ENCODE measurements around the gene RHOF. TPM values are rescaled to one million over a fixed set of nuclear protein-coding genes. Genes with fewer than 3 reads are reported as not detected.

The RHOF gene
- total RNA-seq, 1 experiment from 2014 or later, result 36.7 TPM

DNA sequence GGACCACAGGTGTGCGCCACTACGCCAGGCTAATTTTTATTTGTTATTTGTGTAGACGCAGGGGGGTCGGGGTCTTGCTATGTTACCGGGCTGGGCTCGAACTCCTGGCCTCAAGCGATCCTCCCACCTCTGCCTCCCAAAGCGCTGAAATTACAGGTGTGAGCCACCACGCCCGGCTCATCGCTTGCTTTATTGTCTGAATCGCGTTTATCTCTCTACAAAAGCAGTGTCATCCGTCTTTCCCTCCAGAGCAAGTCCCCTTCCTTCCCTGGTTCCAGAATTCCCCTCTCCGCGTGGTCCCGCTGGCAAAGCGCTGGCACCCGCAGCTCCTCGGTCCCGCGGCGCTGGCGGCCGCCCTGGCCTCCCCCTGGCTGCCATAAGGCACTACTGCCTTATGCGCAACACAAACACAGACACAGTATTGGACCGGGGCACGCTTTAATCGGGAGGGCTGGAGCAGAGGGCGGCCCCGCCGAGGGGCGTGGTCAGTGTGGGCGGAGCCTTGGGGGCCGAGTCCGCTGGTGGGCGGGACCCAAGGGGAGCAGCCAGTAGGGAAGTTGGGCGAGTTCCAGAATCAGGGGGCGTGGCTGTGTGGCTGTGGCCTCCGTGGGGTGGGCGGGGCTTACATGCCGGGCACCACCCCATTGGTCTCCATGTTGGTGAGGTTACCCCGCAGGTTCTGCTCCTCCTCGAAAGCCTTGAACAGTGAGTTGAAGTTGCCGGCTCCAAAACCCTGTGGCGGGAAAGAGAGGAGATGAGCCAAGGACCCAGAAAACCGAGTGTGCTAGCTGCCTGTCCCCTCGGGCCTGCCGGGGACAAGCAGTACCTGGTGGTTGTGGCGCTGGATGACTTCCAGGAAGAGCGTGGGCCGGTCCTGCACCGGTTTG lies 45.9 kb upstream of the RHOF start:
- no peaks in the 10 kb centered on the region for H3K36me3 ChIP-seq (ENCODE audit: control insufficient read depth, insufficient read depth, low read length)
- peaks cover 7% of the 10 kb centered on the region for H3K36me3 Mint-ChIP-seq (ENCODE audit: insufficient read depth, unreplicated experiment)
- POLR2A ChIA-PET, result interaction anchor here (0.6 kb wide), 1 partner anchor 36 kb away, joined by 3 read pairs; no protein-coding TSS in a partner anchor
- no peaks in the 10 kb centered on the region for H3K27me3 ChIP-seq (replicated peaks; ENCODE audit: control insufficient read depth, insufficient read depth, low read length)
- 0 out of 2 replicates have a peak, but pooled peaks cover 4% of the 10 kb centered on the region for H3K4me1 ChIP-seq
- peak overlapping the region; percentile 63 for H3K4me3 ChIP-seq (ENCODE audit: low read depth, low read length)
- intact Hi-C loops (cut with micrococcal nuclease; ENCODE audit: unreplicated experiment), result loop anchor here (1.0 to 2.0 kb wide), 2 partner anchors 45 to 49 kb away; partner anchors contain the start of gene PSMD9
- no peaks in the 10 kb centered on the region for H3K27me3 Mint-ChIP-seq (ENCODE audit: insufficient read depth, unreplicated experiment)
- DNase-seq, result peak; percentile 98 to 100
- H3K9me3 ChIP-seq, result no peaks in the 10 kb centered on the region
- H3K27ac Mint-ChIP-seq (ENCODE audit: unreplicated experiment), result peak overlapping the region; percentile 72
- peak overlapping the region; percentile 86 for H3K4me3 Mint-ChIP-seq (ENCODE audit: unreplicated experiment)
- CTCF ChIA-PET, result interaction anchor here (0.5 to 2.8 kb wide), 9 partner anchors 12 to 1321 kb away, joined by 3 to 17 read pairs (median 4); partner anchors contain the start of genes PSMD9 and RHOF
- peaks cover 10% of the 10 kb centered on the region for H3K4me1 Mint-ChIP-seq (ENCODE audit: low read depth, unreplicated experiment)
- no peaks in the 10 kb centered on the region for H3K9me3 Mint-ChIP-seq (ENCODE audit: unreplicated experiment)
- BruUV-seq (replicated peaks), result no TSS peak
- TF ChIP-seq, protein P1, sequence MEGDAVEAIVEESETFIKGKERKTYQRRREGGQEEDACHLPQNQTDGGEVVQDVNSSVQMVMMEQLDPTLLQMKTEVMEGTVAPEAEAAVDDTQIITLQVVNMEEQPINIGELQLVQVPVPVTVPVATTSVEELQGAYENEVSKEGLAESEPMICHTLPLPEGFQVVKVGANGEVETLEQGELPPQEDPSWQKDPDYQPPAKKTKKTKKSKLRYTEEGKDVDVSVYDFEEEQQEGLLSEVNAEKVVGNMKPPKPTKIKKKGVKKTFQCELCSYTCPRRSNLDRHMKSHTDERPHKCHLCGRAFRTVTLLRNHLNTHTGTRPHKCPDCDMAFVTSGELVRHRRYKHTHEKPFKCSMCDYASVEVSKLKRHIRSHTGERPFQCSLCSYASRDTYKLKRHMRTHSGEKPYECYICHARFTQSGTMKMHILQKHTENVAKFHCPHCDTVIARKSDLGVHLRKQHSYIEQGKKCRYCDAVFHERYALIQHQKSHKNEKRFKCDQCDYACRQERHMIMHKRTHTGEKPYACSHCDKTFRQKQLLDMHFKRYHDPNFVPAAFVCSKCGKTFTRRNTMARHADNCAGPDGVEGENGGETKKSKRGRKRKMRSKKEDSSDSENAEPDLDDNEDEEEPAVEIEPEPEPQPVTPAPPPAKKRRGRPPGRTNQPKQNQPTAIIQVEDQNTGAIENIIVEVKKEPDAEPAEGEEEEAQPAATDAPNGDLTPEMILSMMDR (IDR thresholded peaks at IDR 0.05; ENCODE audit: insufficient read depth in 1 of 2, low read depth in 1 of 2, low read length in 1 of 2, severe bottlenecking in 1 of 2, unreplicated experiment in 1 of 2), result peak; percentile 47 to 77

DNA sequence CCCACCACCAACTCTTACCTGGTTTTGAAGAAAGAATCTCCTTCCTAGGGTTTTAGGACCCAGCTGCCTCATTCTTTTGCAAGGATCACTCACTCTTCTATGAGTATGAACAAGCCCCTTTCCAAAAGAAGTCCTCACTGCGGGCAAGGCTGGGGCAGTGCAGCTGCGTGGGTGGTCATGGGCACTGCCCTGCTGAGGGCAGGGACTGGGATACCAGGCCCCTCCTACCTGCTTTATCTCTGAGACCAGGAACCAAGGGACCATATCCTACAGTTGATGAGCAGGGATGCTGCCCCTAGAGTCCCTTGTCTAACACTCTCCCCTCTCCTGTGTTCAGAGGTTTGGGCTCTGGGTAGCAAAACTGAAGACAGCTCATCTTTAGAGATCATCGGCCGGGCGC lies 44.6 kb upstream of the RHOF start:
- H3K4me3 Mint-ChIP-seq (ENCODE audit: unreplicated experiment), result no peak overlapping the region
- DNase-seq, result no peak
- TF ChIP-seq, protein P1 (IDR thresholded peaks at IDR 0.05; ENCODE audit: insufficient read depth in 1 of 2, low read depth in 1 of 2, low read length in 1 of 2, severe bottlenecking in 1 of 2, unreplicated experiment in 1 of 2), result no peak
- Histone ChIP-seq H3K4me3 (ENCODE audit: low read depth, low read length) (no peak overlapping the region), H3K27me3 (replicated peaks; ENCODE audit: control insufficient read depth, insufficient read depth, low read length) (no peaks in the 10 kb centered on the region), H3K36me3 (ENCODE audit: control insufficient read depth, insufficient read depth, low read length) (no peaks in the 10 kb centered on the region), H3K4me1 (0 out of 2 replicates have a peak, but pooled peaks cover 4% of the 10 kb centered on the region), H3K9me3 (no peaks in the 10 kb centered on the region)
- peaks cover 2% of the 10 kb centered on the region for H3K4me1 Mint-ChIP-seq (ENCODE audit: low read depth, unreplicated experiment)
- no peaks in the 10 kb centered on the region for H3K9me3 Mint-ChIP-seq (ENCODE audit: unreplicated experiment)
- intact Hi-C loops (cut with micrococcal nuclease; ENCODE audit: unreplicated experiment), result loop anchor here (2.0 kb wide), 1 partner anchor 43 kb away; no protein-coding TSS in a partner anchor
- POLR2A ChIA-PET, result no interaction called here
- no TSS peak for BruUV-seq (replicated peaks)
- H3K27ac Mint-ChIP-seq (ENCODE audit: unreplicated experiment), result no peak overlapping the region
- no peaks in the 10 kb centered on the region for H3K27me3 Mint-ChIP-seq (ENCODE audit: insufficient read depth, unreplicated experiment)
- CTCF ChIA-PET, result interaction anchor here (0.7 to 2.8 kb wide), 4 partner anchors 22 to 50 kb away, joined by 4 to 17 read pairs (median 6); partner anchors contain the start of genes PSMD9 and RHOF
- H3K36me3 Mint-ChIP-seq (ENCODE audit: insufficient read depth, unreplicated experiment), result peaks cover 7% of the 10 kb centered on the region

DNA sequence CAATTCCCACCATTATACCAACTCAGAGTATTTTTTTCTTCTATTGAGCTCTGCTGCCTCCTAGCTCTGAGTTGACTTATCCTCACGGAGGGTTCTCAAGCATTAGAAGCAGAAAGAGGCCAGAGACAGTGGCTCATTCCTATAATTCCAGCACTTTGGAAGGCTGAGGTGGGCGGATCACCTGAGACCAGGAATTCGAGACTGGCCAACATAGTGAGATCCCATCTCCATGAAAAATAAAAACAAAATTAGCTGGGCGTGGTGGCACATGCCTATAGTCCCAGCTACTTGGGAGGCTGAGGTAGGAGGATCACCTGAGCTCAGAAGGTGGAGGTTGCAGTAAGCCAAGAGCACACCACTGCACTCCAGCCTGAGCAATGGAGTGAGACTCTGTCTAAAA lies 44.2 kb upstream of the RHOF start:
- Histone ChIP-seq H3K9me3 (no peaks in the 10 kb centered on the region), H3K4me1 (0 out of 2 replicates have a peak, but pooled peaks cover 4% of the 10 kb centered on the region), H3K4me3 (ENCODE audit: low read depth, low read length) (no peak overlapping the region), H3K36me3 (ENCODE audit: control insufficient read depth, insufficient read depth, low read length) (no peaks in the 10 kb centered on the region), H3K27me3 (replicated peaks; ENCODE audit: control insufficient read depth, insufficient read depth, low read length) (no peaks in the 10 kb centered on the region)
- POLR2A ChIA-PET, result no interaction called here
- DNase-seq, result no peak
- TF ChIP-seq, protein P1 (IDR thresholded peaks at IDR 0.05; ENCODE audit: insufficient read depth in 1 of 2, low read depth in 1 of 2, low read length in 1 of 2, severe bottlenecking in 1 of 2, unreplicated experiment in 1 of 2), result no peak
- Mint-ChIP-seq H3K4me3 (ENCODE audit: unreplicated experiment) (no peak overlapping the region), H3K27ac (ENCODE audit: unreplicated experiment) (no peak overlapping the region), H3K27me3 (ENCODE audit: insufficient read depth, unreplicated experiment) (no peaks in the 10 kb centered on the region), H3K36me3 (ENCODE audit: insufficient read depth, unreplicated experiment) (peaks cover 7% of the 10 kb centered on the region), H3K9me3 (ENCODE audit: unreplicated experiment) (no peaks in the 10 kb centered on the region), H3K4me1 (ENCODE audit: low read depth, unreplicated experiment) (no peaks in the 10 kb centered on the region)
- BruUV-seq (replicated peaks), result no TSS peak
- intact Hi-C loops (cut with micrococcal nuclease; ENCODE audit: unreplicated experiment), result loop anchor here (2.0 kb wide), 1 partner anchor 43 kb away; no protein-coding TSS in a partner anchor
- CTCF ChIA-PET, result interaction anchor here (0.6 to 1.2 kb wide), 4 partner anchors 22 to 53 kb away, joined by 3 to 7 read pairs (median 4); no protein-coding TSS in a partner anchor

Measured in Caco-2 (cell line).